Stomach (tissue), 4 donors: ENCODE data around the gene CTSG.
A peak's percentile ranks its signal among the peaks of the same experiment; 100 is the strongest.

Source experiments
- EP300 ChIP-seq: sonication (generic); formaldehyde crosslinking; IDR thresholded peaks from one replicate; pipeline ENCODE4 v1.6.1; 2017; ENCODE audit warnings: antibody characterized with exemption
- POLR2A ChIP-seq, 4 donors: fragments of 450-650 bp; IDR thresholded peaks; one replicate each; pipeline ENCODE4 v1.6.1; 2016; ENCODE audit warnings: antibody characterized with exemption in 4 of 4, control low read depth in 2 of 4, mild to moderate bottlenecking in 1 of 4, moderate library complexity in 1 of 4
- POLR2AphosphoS5 ChIP-seq, 3 donors: sonication (generic); formaldehyde crosslinking; IDR thresholded peaks; one replicate each; pipeline ENCODE4 v1.6.1; 2016; ENCODE audit warnings: antibody characterized with exemption in 3 of 3
- TF ChIP-seq, protein P1 (sequence below), 7 experiments: fragments of 450-650 bp in 4 of 7; fragments of 200-600 bp in 3 of 7; sonication (generic) in 3 of 7; IDR thresholded peaks; one replicate each; pipeline ENCODE4 v1.5.1; 2016 to 2019; ENCODE audit warnings: antibody characterized with exemption in 7 of 7, control low read depth in 2 of 7, mild to moderate bottlenecking in 1 of 7

DNA sequence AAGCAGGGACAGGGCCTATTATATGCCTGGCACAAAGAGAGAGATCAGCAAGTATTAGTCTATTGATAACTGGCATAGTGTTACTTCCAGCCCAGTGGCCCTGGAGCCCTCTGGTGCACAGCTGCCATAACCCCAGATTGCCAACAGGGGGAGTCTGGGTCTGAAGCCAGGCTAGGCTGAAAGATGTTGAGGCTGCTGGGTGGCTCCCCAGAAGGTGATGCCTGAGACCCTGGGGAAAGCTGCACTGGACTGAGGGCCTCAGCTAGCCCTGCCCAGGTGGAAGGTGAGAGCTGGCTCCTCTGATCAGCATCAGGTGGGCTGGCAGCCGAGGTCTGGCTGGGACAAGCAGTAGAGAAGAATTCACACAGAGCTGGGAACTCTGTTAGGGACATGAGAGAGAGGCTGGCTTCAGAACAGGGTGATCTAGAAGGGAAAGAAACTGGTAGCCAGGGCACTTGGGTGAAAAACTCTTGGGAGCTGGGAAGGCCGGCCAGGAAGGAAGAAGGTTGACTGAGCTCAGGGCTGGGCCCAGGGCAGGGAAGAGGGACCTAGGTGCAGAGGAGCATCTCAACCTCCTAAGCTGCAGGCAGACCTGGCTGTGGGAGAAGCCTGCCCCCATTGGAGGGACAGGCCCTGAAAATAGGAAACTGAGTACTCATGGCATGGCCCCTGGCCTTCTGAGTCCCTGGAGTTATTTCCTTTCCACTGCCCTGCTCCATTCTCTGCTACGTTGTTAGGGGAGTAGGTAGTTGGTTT, 29.6 kb upstream of the CTSG start:
- TF ChIP-seq, protein P1, sequence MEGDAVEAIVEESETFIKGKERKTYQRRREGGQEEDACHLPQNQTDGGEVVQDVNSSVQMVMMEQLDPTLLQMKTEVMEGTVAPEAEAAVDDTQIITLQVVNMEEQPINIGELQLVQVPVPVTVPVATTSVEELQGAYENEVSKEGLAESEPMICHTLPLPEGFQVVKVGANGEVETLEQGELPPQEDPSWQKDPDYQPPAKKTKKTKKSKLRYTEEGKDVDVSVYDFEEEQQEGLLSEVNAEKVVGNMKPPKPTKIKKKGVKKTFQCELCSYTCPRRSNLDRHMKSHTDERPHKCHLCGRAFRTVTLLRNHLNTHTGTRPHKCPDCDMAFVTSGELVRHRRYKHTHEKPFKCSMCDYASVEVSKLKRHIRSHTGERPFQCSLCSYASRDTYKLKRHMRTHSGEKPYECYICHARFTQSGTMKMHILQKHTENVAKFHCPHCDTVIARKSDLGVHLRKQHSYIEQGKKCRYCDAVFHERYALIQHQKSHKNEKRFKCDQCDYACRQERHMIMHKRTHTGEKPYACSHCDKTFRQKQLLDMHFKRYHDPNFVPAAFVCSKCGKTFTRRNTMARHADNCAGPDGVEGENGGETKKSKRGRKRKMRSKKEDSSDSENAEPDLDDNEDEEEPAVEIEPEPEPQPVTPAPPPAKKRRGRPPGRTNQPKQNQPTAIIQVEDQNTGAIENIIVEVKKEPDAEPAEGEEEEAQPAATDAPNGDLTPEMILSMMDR (IDR thresholded peaks at IDR 0.05): peak in 5 of 7 experiments; percentile 31 to 76 (median 65)
- no peak for TF ChIP-seq POLR2A (IDR thresholded peaks at IDR 0.05)
- no peak for TF ChIP-seq EP300
- TF ChIP-seq POLR2AphosphoS5 (IDR thresholded peaks at IDR 0.05): no peak
